Measurements from ENCODE around the gene ANKRD44. TPM values are rescaled to one million over a fixed set of nuclear protein-coding genes. Genes with fewer than 3 reads are reported as not detected.

Gene ANKRD44
- total RNA-seq, 1 experiment from 2014 or later, result 0.68 TPM

GRCh38 chr2:197077336-197077735 lies 233.2 kb downstream of the ANKRD44 start:
- no peak for ATAC-seq
- ChIA-PET CTCF (no interaction called here), POLR2A (no interaction called here)
- Mint-ChIP-seq H3K4me3 (no peak overlapping the region), H3K9me3 (peaks cover 7% of the 10 kb centered on the region), H3K27me3 (ENCODE audit: low read depth) (no peaks in the 10 kb centered on the region; the same call in 1 of the 2 replicates), H3K4me1 (peaks cover 6% of the 10 kb centered on the region), H3K27ac (no peak overlapping the region), H3K36me3 (no peaks in the 10 kb centered on the region)
- DNase-seq (ENCODE audit: low spot score), result no peak
- TF ChIP-seq ZNF423 (CRISPR knock-in tag; IDR thresholded peaks at IDR 0.05) (no peak), ATF1 (CRISPR knock-in tag; IDR thresholded peaks at IDR 0.05) (no peak), CREM (CRISPR knock-in tag; IDR thresholded peaks at IDR 0.05) (no peak), ZNF532 (CRISPR knock-in tag; IDR thresholded peaks at IDR 0.05; ENCODE audit: borderline replicate concordance) (no peak), ZNF232 (CRISPR knock-in tag; IDR thresholded peaks at IDR 0.05) (no peak), E2F1 (CRISPR knock-in tag; IDR thresholded peaks at IDR 0.05) (no peak), NFE2L1 (CRISPR knock-in tag; IDR thresholded peaks at IDR 0.05) (no peak), ATF3 (CRISPR knock-in tag; conservative IDR thresholded peaks at IDR 0.05) (no peak), ERG (CRISPR knock-in tag; IDR thresholded peaks at IDR 0.05) (no peak), TEAD1 (CRISPR knock-in tag; IDR thresholded peaks at IDR 0.05) (no peak), ZNF281 (CRISPR knock-in tag; IDR thresholded peaks at IDR 0.05) (no peak), FOXP4 (CRISPR knock-in tag; IDR thresholded peaks at IDR 0.05) (no peak), KAT7 (CRISPR knock-in tag; IDR thresholded peaks at IDR 0.05; ENCODE audit: borderline replicate concordance) (no peak), ZNF263 (CRISPR knock-in tag; IDR thresholded peaks at IDR 0.05; ENCODE audit: low read depth) (no peak), JAZF1 (CRISPR knock-in tag; IDR thresholded peaks at IDR 0.05) (no peak), PRDM15 (CRISPR knock-in tag; IDR thresholded peaks at IDR 0.05) (no peak), HMGXB4 (CRISPR knock-in tag; IDR thresholded peaks at IDR 0.05) (no peak)
